Measurements from ENCODE around the gene MLLT3.

GRCh38 chr9:20584968-20585643 is 37.2 kb downstream of the MLLT3 start:
- no peak for TF ChIP-seq POLR2A (IDR thresholded peaks at IDR 0.05)
- TF ChIP-seq, protein P1, sequence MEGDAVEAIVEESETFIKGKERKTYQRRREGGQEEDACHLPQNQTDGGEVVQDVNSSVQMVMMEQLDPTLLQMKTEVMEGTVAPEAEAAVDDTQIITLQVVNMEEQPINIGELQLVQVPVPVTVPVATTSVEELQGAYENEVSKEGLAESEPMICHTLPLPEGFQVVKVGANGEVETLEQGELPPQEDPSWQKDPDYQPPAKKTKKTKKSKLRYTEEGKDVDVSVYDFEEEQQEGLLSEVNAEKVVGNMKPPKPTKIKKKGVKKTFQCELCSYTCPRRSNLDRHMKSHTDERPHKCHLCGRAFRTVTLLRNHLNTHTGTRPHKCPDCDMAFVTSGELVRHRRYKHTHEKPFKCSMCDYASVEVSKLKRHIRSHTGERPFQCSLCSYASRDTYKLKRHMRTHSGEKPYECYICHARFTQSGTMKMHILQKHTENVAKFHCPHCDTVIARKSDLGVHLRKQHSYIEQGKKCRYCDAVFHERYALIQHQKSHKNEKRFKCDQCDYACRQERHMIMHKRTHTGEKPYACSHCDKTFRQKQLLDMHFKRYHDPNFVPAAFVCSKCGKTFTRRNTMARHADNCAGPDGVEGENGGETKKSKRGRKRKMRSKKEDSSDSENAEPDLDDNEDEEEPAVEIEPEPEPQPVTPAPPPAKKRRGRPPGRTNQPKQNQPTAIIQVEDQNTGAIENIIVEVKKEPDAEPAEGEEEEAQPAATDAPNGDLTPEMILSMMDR (IDR thresholded peaks at IDR 0.05), result no peak

All from uterus (tissue), 2 donors.